ENCODE results near the gene STPG4.

STPG4 gene

DNA sequence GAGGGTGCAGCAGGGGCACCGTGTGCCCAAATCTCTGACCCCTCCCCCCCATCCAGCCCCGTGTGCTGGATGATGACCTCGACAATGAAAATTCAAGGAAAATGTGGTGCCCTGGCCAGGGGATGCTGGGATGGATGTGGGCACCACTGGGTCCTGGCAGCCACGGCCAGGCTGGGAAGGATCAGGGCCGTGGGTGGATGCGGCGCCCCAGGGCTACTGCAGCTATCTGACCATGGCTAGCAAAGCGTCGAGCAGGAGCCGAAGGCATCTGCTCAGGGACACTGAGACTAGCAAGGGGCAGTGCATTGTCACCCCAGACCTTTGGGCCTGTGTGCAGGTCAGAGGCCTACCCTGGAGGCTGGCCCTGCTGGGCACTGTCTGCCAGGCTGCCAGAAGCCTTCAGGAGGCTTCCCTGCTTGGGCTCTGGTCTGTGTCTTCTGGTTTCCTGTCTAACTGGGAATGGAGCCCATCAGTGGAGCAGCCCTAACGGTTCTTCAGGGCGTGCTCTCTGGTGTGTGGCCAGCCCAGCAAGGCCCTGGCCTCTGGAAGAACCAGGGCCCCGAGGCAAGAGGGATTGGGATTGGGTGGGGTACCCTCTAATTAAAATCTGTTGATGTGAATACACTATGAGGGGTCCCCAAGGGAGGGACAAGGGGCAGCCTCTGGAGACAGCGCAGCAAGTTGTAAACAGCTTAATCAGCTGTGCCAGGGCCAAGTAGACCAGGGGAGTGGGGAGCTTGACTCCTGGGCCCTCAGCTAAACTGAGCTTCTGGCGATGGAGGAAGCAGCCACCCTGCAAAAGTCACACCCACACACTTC is 98.0 kb downstream of the STPG4 start:
- TF ChIP-seq, protein P1, sequence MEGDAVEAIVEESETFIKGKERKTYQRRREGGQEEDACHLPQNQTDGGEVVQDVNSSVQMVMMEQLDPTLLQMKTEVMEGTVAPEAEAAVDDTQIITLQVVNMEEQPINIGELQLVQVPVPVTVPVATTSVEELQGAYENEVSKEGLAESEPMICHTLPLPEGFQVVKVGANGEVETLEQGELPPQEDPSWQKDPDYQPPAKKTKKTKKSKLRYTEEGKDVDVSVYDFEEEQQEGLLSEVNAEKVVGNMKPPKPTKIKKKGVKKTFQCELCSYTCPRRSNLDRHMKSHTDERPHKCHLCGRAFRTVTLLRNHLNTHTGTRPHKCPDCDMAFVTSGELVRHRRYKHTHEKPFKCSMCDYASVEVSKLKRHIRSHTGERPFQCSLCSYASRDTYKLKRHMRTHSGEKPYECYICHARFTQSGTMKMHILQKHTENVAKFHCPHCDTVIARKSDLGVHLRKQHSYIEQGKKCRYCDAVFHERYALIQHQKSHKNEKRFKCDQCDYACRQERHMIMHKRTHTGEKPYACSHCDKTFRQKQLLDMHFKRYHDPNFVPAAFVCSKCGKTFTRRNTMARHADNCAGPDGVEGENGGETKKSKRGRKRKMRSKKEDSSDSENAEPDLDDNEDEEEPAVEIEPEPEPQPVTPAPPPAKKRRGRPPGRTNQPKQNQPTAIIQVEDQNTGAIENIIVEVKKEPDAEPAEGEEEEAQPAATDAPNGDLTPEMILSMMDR (IDR thresholded peaks at IDR 0.05): no peak
- Mint-ChIP-seq H3K36me3 (ENCODE audit: low read depth) (peaks cover 9% of the 10 kb centered on the region), H3K9me3 (no peaks in the 10 kb centered on the region), H3K27ac (peak overlapping the region; percentile 98), H3K4me3 (no peak overlapping the region), H3K4me1 (peaks cover 60% of the 10 kb centered on the region), H3K27me3 (ENCODE audit: low read depth, poor library complexity) (peaks cover 4% of the 10 kb centered on the region)
- DNase-seq: no peak

GRCh38 chr2:47056374-47056773 is 98.7 kb downstream of the STPG4 start:
- peaks cover 54% of the 10 kb centered on the region for H3K4me1 Mint-ChIP-seq
- TF ChIP-seq, protein P1 (IDR thresholded peaks at IDR 0.05): no peak
- H3K36me3 Mint-ChIP-seq (ENCODE audit: low read depth): peaks cover 11% of the 10 kb centered on the region
- H3K9me3 Mint-ChIP-seq: no peaks in the 10 kb centered on the region
- H3K27ac Mint-ChIP-seq: peak overlapping the region; percentile 96
- no peak overlapping the region for H3K4me3 Mint-ChIP-seq
- H3K27me3 Mint-ChIP-seq (ENCODE audit: low read depth, poor library complexity): peaks cover 4% of the 10 kb centered on the region
- no peak for DNase-seq

DNA sequence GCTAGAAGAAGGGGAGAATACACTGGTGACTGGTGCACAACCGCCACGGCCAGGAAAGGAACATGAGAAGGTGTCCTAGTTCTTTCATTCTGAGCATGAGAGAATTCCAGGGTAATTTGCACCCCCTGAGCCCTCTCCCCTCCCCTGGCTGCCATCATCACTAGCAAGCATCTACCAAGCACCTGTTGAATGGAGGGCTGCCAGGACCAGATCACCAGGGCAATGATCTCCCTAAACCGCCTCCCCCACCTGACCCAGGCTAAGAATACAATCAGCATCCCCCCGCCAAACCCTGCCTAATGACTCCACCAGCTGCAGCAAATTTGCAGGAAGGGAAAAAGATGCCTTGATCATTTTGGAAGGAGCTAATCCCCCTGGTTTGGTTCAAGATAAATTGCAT is 100.2 kb downstream of the STPG4 start:
- no peak overlapping the region for H3K4me3 Mint-ChIP-seq
- no peak for DNase-seq
- H3K4me1 Mint-ChIP-seq: peaks cover 54% of the 10 kb centered on the region
- H3K27me3 Mint-ChIP-seq (ENCODE audit: low read depth, poor library complexity): peaks cover 4% of the 10 kb centered on the region
- TF ChIP-seq, protein P1 (IDR thresholded peaks at IDR 0.05): no peak
- no peaks in the 10 kb centered on the region for H3K9me3 Mint-ChIP-seq
- H3K36me3 Mint-ChIP-seq (ENCODE audit: low read depth): peaks cover 11% of the 10 kb centered on the region
- H3K27ac Mint-ChIP-seq: no peak overlapping the region

DNA sequence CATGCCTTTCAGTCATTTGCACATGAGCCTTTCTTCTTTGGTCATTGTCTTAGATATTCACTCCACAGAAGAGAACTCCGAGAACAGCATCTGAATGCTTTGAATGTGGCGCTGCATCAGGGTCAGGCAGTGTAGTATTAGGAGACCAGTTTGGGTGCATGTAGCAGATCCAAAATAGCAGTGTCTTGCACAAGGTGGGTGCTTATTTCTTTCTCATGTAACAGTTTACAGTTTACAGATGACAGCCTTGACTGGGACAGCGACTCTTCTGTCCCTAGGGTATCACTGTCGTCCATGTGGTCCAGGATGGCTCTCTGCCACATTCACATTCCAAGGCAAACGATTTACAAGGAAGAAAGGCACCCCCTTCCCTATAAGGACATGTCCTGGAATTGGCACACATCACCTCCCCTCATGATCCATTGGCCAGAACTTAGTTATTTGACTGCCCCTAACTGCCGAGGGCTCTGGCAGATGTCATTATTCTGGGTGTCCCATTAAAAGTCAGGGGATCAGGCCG is 101.0 kb downstream of the STPG4 start:
- Mint-ChIP-seq H3K27me3 (ENCODE audit: low read depth, poor library complexity) (no peaks in the 10 kb centered on the region), H3K9me3 (no peaks in the 10 kb centered on the region), H3K27ac (peak overlapping the region; percentile 25), H3K4me1 (peaks cover 48% of the 10 kb centered on the region), H3K36me3 (ENCODE audit: low read depth) (peaks cover 11% of the 10 kb centered on the region), H3K4me3 (no peak overlapping the region)
- TF ChIP-seq, protein P1 (IDR thresholded peaks at IDR 0.05): no peak
- DNase-seq: no peak

DNA sequence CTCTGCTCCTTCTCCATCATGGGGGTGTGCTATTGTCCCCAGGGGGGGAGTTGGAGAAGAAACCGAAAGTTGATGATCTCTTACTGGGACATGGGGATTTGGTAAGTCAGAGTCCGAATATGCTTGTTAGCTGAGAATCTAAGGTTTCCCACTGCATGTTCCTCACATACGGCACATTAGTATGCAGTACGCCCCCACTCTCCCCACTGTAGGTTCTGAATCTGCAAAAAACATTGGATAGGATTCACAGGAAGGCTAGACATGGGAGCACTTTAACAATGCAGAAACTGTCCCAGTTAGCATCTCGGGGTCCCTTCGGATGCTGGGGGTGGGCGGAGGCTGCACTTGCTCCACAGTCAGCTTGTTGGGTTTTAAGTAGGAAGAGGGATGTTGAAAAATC is 102.3 kb downstream of the STPG4 start:
- peaks cover 39% of the 10 kb centered on the region for H3K4me1 Mint-ChIP-seq

More for the DNA sequence above, 102.3 kb downstream of the STPG4 start:
- DNase-seq: no peak
- Mint-ChIP-seq H3K27ac (no peak overlapping the region), H3K9me3 (no peaks in the 10 kb centered on the region), H3K27me3 (ENCODE audit: low read depth, poor library complexity) (no peaks in the 10 kb centered on the region), H3K36me3 (ENCODE audit: low read depth) (peaks cover 15% of the 10 kb centered on the region), H3K4me3 (no peak overlapping the region)
- TF ChIP-seq, protein P1 (IDR thresholded peaks at IDR 0.05): no peak
